ENCODE measurements around the gene PRRT2. TPM values are rescaled to one million over a fixed set of nuclear protein-coding genes. Genes with fewer than 3 reads are reported as not detected.
"Not testable (repeated sequence)": the region's sequence is repeated elsewhere in the genome, so short reads cannot be mapped to it uniquely, and the experiment has no call there.

PRRT2 gene
- total and polyA plus RNA-seq, 5 donors from 2014 or later: 0.06 to 1.9 (median 0.17) TPM; not detected in 2

GRCh38 chr16:29784901-29785500, 27.0 kb upstream of the PRRT2 start:
- peaks cover 15% of the 10 kb centered on the region for H3K27me3 Mint-ChIP-seq
- Histone ChIP-seq H3K27ac (ENCODE audit: insufficient read depth, low read length, poor library complexity, severe bottlenecking) (no peak overlapping the region), H3K9me3 (ENCODE audit: control insufficient read depth in 2 of 2, low read length in 2 of 2) (no peaks in the 10 kb centered on the region), H3K4me3 (ENCODE audit: low read depth, low read length) (peak overlapping the region; percentile 60), H3K4me1 (ENCODE audit: control insufficient read depth, insufficient read depth, low read length, poor library complexity, severe bottlenecking) (peaks cover 21% of the 10 kb centered on the region), H3K27me3 (ENCODE audit: control insufficient read depth, insufficient read depth, low read length) (peaks cover 2% of the 10 kb centered on the region), H3K36me3 (ENCODE audit: control insufficient read depth, insufficient read depth, low read length) (no peaks in the 10 kb centered on the region)
- H3K36me3 Mint-ChIP-seq: no peaks in the 10 kb centered on the region
- ATAC-seq (ENCODE audit: low read depth in 2 of 2) (peak; percentile 86 to 90), DNase-seq (peak; percentile 56 to 80 (median 70))
- peaks cover 10 to 28% (median 15%) of the 10 kb centered on the region in 4 donors for H3K4me1 Mint-ChIP-seq
- peak overlapping the region; percentile 77 to 79 (median 78) for H3K27ac Mint-ChIP-seq
- H3K4me3 Mint-ChIP-seq: peak overlapping the region; percentile 71 to 80 (median 78)
- H3K9me3 Mint-ChIP-seq: no peaks in the 10 kb centered on the region

- H3K27ac Mint-ChIP-seq; H3K4me3 Mint-ChIP-seq; H3K27ac ChIP-seq (ENCODE audit: insufficient read depth, low read length, poor library complexity, severe bottlenecking); DNase-seq; H3K36me3 ChIP-seq (ENCODE audit: control insufficient read depth, insufficient read depth, low read length); H3K9me3 Mint-ChIP-seq; ATAC-seq (ENCODE audit: low read depth in 2 of 2); H3K27me3 ChIP-seq (ENCODE audit: control insufficient read depth, insufficient read depth, low read length); H3K9me3 ChIP-seq (ENCODE audit: control insufficient read depth in 2 of 2, low read length in 2 of 2); H3K4me3 ChIP-seq (ENCODE audit: low read depth, low read length); H3K36me3 Mint-ChIP-seq: not testable (repeated sequence)
- Mint-ChIP-seq H3K27me3 (peaks cover 22% of the 10 kb centered on the region), H3K4me1 (peaks cover 15 to 49% (median 22%) of the 10 kb centered on the region in 4 donors)
- peaks cover 35% of the 10 kb centered on the region for H3K4me1 ChIP-seq (ENCODE audit: control insufficient read depth, insufficient read depth, low read length, poor library complexity, severe bottlenecking)
Observed at GRCh38 chr16:29787155-29787554, 24.8 kb upstream of the PRRT2 start.

- H3K27me3 ChIP-seq (ENCODE audit: control insufficient read depth, insufficient read depth, low read length): no peaks in the 10 kb centered on the region
- peak overlapping the region; percentile 78 for H3K27ac ChIP-seq (ENCODE audit: insufficient read depth, low read length, poor library complexity, severe bottlenecking)
- Mint-ChIP-seq H3K27ac (peak overlapping the region; percentile 97 to 99 (median 98)), H3K27me3 (peaks cover 11% of the 10 kb centered on the region), H3K36me3 (peaks cover 6% of the 10 kb centered on the region), H3K4me3 (peak overlapping the region; percentile 96 to 100 (median 98)), H3K4me1 (peaks cover 23 to 54% (median 34%) of the 10 kb centered on the region in 4 donors), H3K9me3 (no peaks in the 10 kb centered on the region)
- peaks cover 46% of the 10 kb centered on the region for H3K4me1 ChIP-seq (ENCODE audit: control insufficient read depth, insufficient read depth, low read length, poor library complexity, severe bottlenecking)
- H3K9me3 ChIP-seq (ENCODE audit: control insufficient read depth in 2 of 2, low read length in 2 of 2): no peaks in the 10 kb centered on the region
- peak overlapping the region; percentile 77 for H3K4me3 ChIP-seq (ENCODE audit: low read depth, low read length)
- ATAC-seq (ENCODE audit: low read depth in 2 of 2) (no peak), DNase-seq (no peak)
- H3K36me3 ChIP-seq (ENCODE audit: control insufficient read depth, insufficient read depth, low read length): peaks cover 3% of the 10 kb centered on the region
Observed at GRCh38 chr16:29789775-29790182, 22.2 kb upstream of the PRRT2 start.

- Histone ChIP-seq H3K9me3 (ENCODE audit: control insufficient read depth in 2 of 2, low read length in 2 of 2) (no peaks in the 10 kb centered on the region), H3K27me3 (ENCODE audit: control insufficient read depth, insufficient read depth, low read length) (no peaks in the 10 kb centered on the region), H3K4me3 (ENCODE audit: low read depth, low read length) (peak within 1 kb of the TSS; percentile 93), H3K27ac (ENCODE audit: insufficient read depth, low read length, poor library complexity, severe bottlenecking) (peak within 1 kb of the TSS; percentile 82), H3K36me3 (ENCODE audit: control insufficient read depth, insufficient read depth, low read length) (peaks cover 3% of the 10 kb centered on the region), H3K4me1 (ENCODE audit: control insufficient read depth, insufficient read depth, low read length, poor library complexity, severe bottlenecking) (peaks cover 40% of the 10 kb centered on the region)
- ATAC-seq (ENCODE audit: low read depth in 2 of 2) (peak; percentile 91 to 94), DNase-seq (peak; percentile 100)
- Mint-ChIP-seq H3K27me3 (peaks cover 10% of the 10 kb centered on the region), H3K36me3 (peaks cover 6% of the 10 kb centered on the region), H3K27ac (peak within 1 kb of the TSS; percentile 97 to 99 (median 98)), H3K4me1 (peaks cover 18 to 49% (median 32%) of the 10 kb centered on the region in 4 donors), H3K4me3 (peak within 1 kb of the TSS; percentile 96 to 100 (median 98)), H3K9me3 (no peaks in the 10 kb centered on the region)
Observed at GRCh38 chr16:29790183-29790948, 21.6 kb upstream of the PRRT2 start, which contains the start of gene KIF22. KIF22 (plus strand) TSS chr16:29790751; CDS start chr16:29790760, 9 bp downstream.

- H3K4me1 ChIP-seq (ENCODE audit: control insufficient read depth, insufficient read depth, low read length, poor library complexity, severe bottlenecking): peaks cover 36% of the 10 kb centered on the region
- no peaks in the 10 kb centered on the region for H3K27me3 ChIP-seq (ENCODE audit: control insufficient read depth, insufficient read depth, low read length)
- H3K27ac ChIP-seq (ENCODE audit: insufficient read depth, low read length, poor library complexity, severe bottlenecking): peak overlapping the region; percentile 82
- Mint-ChIP-seq H3K27me3 (peaks cover 8% of the 10 kb centered on the region), H3K27ac (peak overlapping the region; percentile 91 to 98 (median 97)), H3K4me3 (peak overlapping the region; percentile 96 to 100 (median 98)), H3K9me3 (no peaks in the 10 kb centered on the region), H3K4me1 (peaks cover 16 to 45% (median 32%) of the 10 kb centered on the region in 4 donors), H3K36me3 (peaks cover 6% of the 10 kb centered on the region)
- ATAC-seq (ENCODE audit: low read depth in 2 of 2) (peak; percentile 0 to 2), DNase-seq (peak in 1 of 3 donors; percentile 37)
- H3K36me3 ChIP-seq (ENCODE audit: control insufficient read depth, insufficient read depth, low read length): peaks cover 3% of the 10 kb centered on the region
- peak overlapping the region; percentile 93 for H3K4me3 ChIP-seq (ENCODE audit: low read depth, low read length)
- no peaks in the 10 kb centered on the region for H3K9me3 ChIP-seq (ENCODE audit: control insufficient read depth in 2 of 2, low read length in 2 of 2)
Observed at GRCh38 chr16:29790949-29791844, 20.8 kb upstream of the PRRT2 start.

- Mint-ChIP-seq H3K9me3 (no peaks in the 10 kb centered on the region), H3K4me3 (peak overlapping the region; percentile 96 to 100 (median 98)), H3K27me3 (peaks cover 8% of the 10 kb centered on the region), H3K4me1 (peaks cover 16 to 47% (median 32%) of the 10 kb centered on the region in 4 donors), H3K36me3 (peaks cover 11% of the 10 kb centered on the region), H3K27ac (peak overlapping the region; percentile 91 to 98 (median 97))
- DNase-seq (no peak), ATAC-seq (ENCODE audit: low read depth in 2 of 2) (no peak)
- Histone ChIP-seq H3K4me3 (ENCODE audit: low read depth, low read length) (peak overlapping the region; percentile 93), H3K4me1 (ENCODE audit: control insufficient read depth, insufficient read depth, low read length, poor library complexity, severe bottlenecking) (peaks cover 36% of the 10 kb centered on the region), H3K9me3 (ENCODE audit: control insufficient read depth in 2 of 2, low read length in 2 of 2) (no peaks in the 10 kb centered on the region), H3K27me3 (ENCODE audit: control insufficient read depth, insufficient read depth, low read length) (no peaks in the 10 kb centered on the region), H3K27ac (ENCODE audit: insufficient read depth, low read length, poor library complexity, severe bottlenecking) (peak overlapping the region; percentile 82), H3K36me3 (ENCODE audit: control insufficient read depth, insufficient read depth, low read length) (peaks cover 9% of the 10 kb centered on the region)
Observed at GRCh38 chr16:29791845-29792807, 19.9 kb upstream of the PRRT2 start.

All from CD4-positive, CD25-positive, alpha-beta regulatory T cell (primary cell).